Stimulated activated CD8-positive, alpha-beta memory T cell treated with anti-CD3 and anti-CD28 coated beads, Interleukin-12 subunit alpha, Interleukin-12 subunit beta, amount 100 ng/mL, for 24 hours (primary cell): ENCODE results near the gene CDRT4.
"Not testable (repeated sequence)": the region's sequence is repeated elsewhere in the genome, so short reads cannot be mapped to it uniquely, and the experiment has no call there.

Experiments
- DNase-seq: peaks from one replicate; pipeline ENCODE4 v3.0.0-alpha.2; 2020; ENCODE audit errors: extremely low read depth

The CDRT4 gene

GRCh38 chr17:15467592-15467991, at the start of gene CDRT4:
Gene CDRT4, minus strand, starts transcription at chr17:15467621. Its CDS starts 27,383 bp downstream, at chr17:15440238.
- DNase-seq: no peak

GRCh38 chr17:15516150-15516549, 48.7 kb upstream of the CDRT4 start:
- DNase-seq: no peak

- DNase-seq: no peak
Measured at GRCh38 chr17:15514469-15514868, 47.0 kb upstream of the CDRT4 start.

- no peak for DNase-seq
Measured at GRCh38 chr17:15513856-15514459, 46.5 kb upstream of the CDRT4 start.

- DNase-seq: no peak
Measured at GRCh38 chr17:15513058-15513791, 45.8 kb upstream of the CDRT4 start.

- DNase-seq: no peak
Measured at GRCh38 chr17:15512071-15512709, 44.8 kb upstream of the CDRT4 start.

GRCh38 chr17:15511142-15511541, 43.7 kb upstream of the CDRT4 start:
- DNase-seq: no peak

GRCh38 chr17:15510361-15510760, 42.9 kb upstream of the CDRT4 start:
- no peak for DNase-seq

GRCh38 chr17:15509095-15509494, 41.7 kb upstream of the CDRT4 start:
- DNase-seq: no peak

GRCh38 chr17:15508466-15508865, 41.0 kb upstream of the CDRT4 start:
- DNase-seq: no peak

- no peak for DNase-seq
Measured at GRCh38 chr17:15507896-15508295, 40.5 kb upstream of the CDRT4 start.

GRCh38 chr17:15507001-15507400, 39.6 kb upstream of the CDRT4 start:
- DNase-seq: no peak

- not testable (repeated sequence) for DNase-seq
Measured at GRCh38 chr17:15505708-15506107, 38.3 kb upstream of the CDRT4 start.

GRCh38 chr17:15503731-15504130, 36.3 kb upstream of the CDRT4 start:
- no peak for DNase-seq

GRCh38 chr17:15502369-15503112, 35.1 kb upstream of the CDRT4 start:
- DNase-seq: peak; percentile 41

GRCh38 chr17:15501793-15502192, 34.4 kb upstream of the CDRT4 start:
- DNase-seq: no peak

GRCh38 chr17:15501282-15501681, 33.9 kb upstream of the CDRT4 start:
- no peak for DNase-seq

- DNase-seq: no peak
Measured at GRCh38 chr17:15498107-15498506, 30.7 kb upstream of the CDRT4 start.

- DNase-seq: no peak
Measured at GRCh38 chr17:15496735-15497670, 29.6 kb upstream of the CDRT4 start.

GRCh38 chr17:15494821-15495220, 27.4 kb upstream of the CDRT4 start:
- DNase-seq: no peak

GRCh38 chr17:15493693-15494035, 26.2 kb upstream of the CDRT4 start:
- no peak for DNase-seq
